Measurements from ENCODE around the gene ACOT7. TPM values are rescaled to one million over a fixed set of nuclear protein-coding genes. Genes with fewer than 3 reads are reported as not detected.

Gene ACOT7
- total RNA-seq, 4 donors from 2014 or later, result 21.1 to 27.7 (median 24.6) TPM

- 60 to 66% methylated on average over 15 of the region's 15 CpGs for WGBS, 2 donors
- TF ChIP-seq, protein P1, sequence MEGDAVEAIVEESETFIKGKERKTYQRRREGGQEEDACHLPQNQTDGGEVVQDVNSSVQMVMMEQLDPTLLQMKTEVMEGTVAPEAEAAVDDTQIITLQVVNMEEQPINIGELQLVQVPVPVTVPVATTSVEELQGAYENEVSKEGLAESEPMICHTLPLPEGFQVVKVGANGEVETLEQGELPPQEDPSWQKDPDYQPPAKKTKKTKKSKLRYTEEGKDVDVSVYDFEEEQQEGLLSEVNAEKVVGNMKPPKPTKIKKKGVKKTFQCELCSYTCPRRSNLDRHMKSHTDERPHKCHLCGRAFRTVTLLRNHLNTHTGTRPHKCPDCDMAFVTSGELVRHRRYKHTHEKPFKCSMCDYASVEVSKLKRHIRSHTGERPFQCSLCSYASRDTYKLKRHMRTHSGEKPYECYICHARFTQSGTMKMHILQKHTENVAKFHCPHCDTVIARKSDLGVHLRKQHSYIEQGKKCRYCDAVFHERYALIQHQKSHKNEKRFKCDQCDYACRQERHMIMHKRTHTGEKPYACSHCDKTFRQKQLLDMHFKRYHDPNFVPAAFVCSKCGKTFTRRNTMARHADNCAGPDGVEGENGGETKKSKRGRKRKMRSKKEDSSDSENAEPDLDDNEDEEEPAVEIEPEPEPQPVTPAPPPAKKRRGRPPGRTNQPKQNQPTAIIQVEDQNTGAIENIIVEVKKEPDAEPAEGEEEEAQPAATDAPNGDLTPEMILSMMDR (IDR thresholded peaks at IDR 0.05), result no peak
- no peak for TF ChIP-seq POLR2A (IDR thresholded peaks at IDR 0.05)
- H3K4me3 ChIP-seq (ENCODE audit: low read depth, poor library complexity, severe bottlenecking), result no peak overlapping the region
- no peak for DNase-seq (ENCODE audit: low spot score in 2 of 2)
- intact Hi-C loops (cut with DNase I; ENCODE audit: low total_unique reads), result no loop called here
Measured at GRCh38 chr1:6351480-6352137, 42.0 kb downstream of the ACOT7 start.

DNA sequence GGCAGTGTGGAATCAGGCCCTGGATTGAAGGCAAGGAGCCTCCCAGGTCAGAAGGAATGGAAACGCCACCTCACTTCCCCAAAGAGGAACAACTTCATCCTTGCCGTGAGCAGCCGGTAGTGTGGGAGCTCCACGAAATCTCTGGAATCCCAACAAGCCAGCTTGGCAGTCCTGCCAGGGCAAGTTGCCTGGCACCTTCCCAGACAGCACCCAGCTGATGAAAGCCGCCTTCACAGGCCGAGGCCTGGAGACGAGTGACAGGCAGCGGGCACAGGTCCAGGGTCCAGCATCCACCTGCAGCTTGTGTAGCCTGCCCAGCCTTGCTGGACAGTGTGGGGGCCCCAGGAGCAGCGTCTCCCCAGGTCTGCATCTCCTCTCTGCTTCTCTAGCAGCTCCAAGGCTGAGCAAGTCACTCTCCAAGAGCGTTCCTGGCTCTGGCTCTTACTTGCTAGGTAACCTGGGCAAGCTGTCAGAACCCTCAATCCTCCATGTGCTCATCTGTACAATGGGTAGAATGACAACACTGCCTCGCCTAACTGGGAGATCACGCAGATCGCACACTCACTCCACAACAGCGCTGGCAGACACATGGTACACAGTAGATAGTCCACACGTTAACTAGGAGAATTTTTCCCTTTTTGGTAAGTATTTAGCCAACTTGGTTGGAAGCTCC, 43.0 kb downstream of the ACOT7 start:
- WGBS, 2 donors, result 50 to 61% methylated on average over 15 of the region's 15 CpGs
- H3K4me3 ChIP-seq (ENCODE audit: low read depth, poor library complexity, severe bottlenecking), result no peak overlapping the region
- TF ChIP-seq, protein P1 (IDR thresholded peaks at IDR 0.05), result no peak
- TF ChIP-seq POLR2A (IDR thresholded peaks at IDR 0.05), result no peak
- peak in 1 of 2 donors; percentile 73 for DNase-seq (ENCODE audit: low spot score in 2 of 2)
- intact Hi-C loops (cut with DNase I; ENCODE audit: low total_unique reads), result no loop called here

GRCh38 chr1:6349254-6349943, 44.2 kb downstream of the ACOT7 start:
- no peak for DNase-seq (ENCODE audit: low spot score in 2 of 2)
- 92 to 97% methylated on average over 8 to 18 of the region's 18 CpGs for WGBS, 2 donors
- H3K4me3 ChIP-seq (ENCODE audit: low read depth, poor library complexity, severe bottlenecking), result no peak overlapping the region
- TF ChIP-seq POLR2A (IDR thresholded peaks at IDR 0.05), result no peak
- TF ChIP-seq, protein P1 (IDR thresholded peaks at IDR 0.05), result no peak
- intact Hi-C loops (cut with DNase I; ENCODE audit: low total_unique reads), result loop anchor here (10.0 kb wide), 1 partner anchor 245 kb away; no protein-coding TSS in a partner anchor

GRCh38 chr1:6348511-6349191, 44.9 kb downstream of the ACOT7 start:
- no peak for TF ChIP-seq POLR2A (IDR thresholded peaks at IDR 0.05)
- TF ChIP-seq, protein P1 (IDR thresholded peaks at IDR 0.05), result no peak
- no peak for DNase-seq (ENCODE audit: low spot score in 2 of 2)
- WGBS, 2 donors, result 64 to 81% methylated on average over 13 of the region's 13 CpGs
- intact Hi-C loops (cut with DNase I; ENCODE audit: low total_unique reads), result loop anchor here (10.0 kb wide), 1 partner anchor 244 kb away; no protein-coding TSS in a partner anchor
- H3K4me3 ChIP-seq (ENCODE audit: low read depth, poor library complexity, severe bottlenecking), result no peak overlapping the region

GRCh38 chr1:6347641-6348487, 45.7 kb downstream of the ACOT7 start:
- WGBS, 2 donors, result 65 to 70% methylated on average over 15 of the region's 15 CpGs
- intact Hi-C loops (cut with DNase I; ENCODE audit: low total_unique reads), result loop anchor here (2.0 to 10.0 kb wide), 2 partner anchors 101 to 243 kb away; no protein-coding TSS in a partner anchor
- DNase-seq (ENCODE audit: low spot score in 2 of 2), result no peak
- no peak overlapping the region for H3K4me3 ChIP-seq (ENCODE audit: low read depth, poor library complexity, severe bottlenecking)
- TF ChIP-seq POLR2A (IDR thresholded peaks at IDR 0.05), result no peak
- TF ChIP-seq, protein P1 (IDR thresholded peaks at IDR 0.05), result no peak

Measured in lower leg skin (tissue), 4 donors.